GM18951 (cell line): ENCODE data around the gene SHROOM3.

Experiments used
- POLR2A ChIP-seq: IDR thresholded peaks from 4 replicates; pipeline ENCODE4 v1.6.1; 2011; ENCODE audit warnings: mild to moderate bottlenecking; ENCODE audit not compliant: insufficient read length, insufficient read depth; ENCODE audit errors: extremely low read depth
- in situ Hi-C: fragments of 300-500 bp; cut with MboI; formaldehyde crosslinking; loops from one replicate; pipeline ENCODE4 v1.12.0; 2022; ENCODE audit warnings: low sequenced_read_pairs, mixed read lengths, inconsistent platforms; ENCODE audit not compliant: unreplicated experiment

SHROOM3 gene

DNA sequence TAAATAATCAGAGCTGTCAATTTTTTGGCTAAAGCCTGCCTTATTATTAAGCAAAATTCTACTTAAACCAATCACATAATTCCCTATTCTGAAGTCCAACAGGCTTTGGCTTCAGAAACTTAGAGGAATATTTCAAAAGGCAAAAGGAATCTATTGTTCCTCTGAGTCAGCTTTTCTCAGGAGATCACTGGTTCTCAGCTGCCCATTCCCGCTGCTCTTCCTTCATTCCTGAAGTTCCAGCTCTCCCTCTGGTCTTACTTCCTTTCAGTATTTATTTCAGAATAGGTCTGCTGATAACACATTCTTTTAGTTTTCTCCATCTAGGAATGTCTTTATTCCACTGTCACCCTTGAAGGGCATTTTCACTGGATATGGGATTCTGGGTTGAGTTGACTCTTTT is 329.2 kb downstream of the SHROOM3 start:
- no peak for TF ChIP-seq POLR2A
- in situ Hi-C loops, result loop anchor here (25.0 kb wide), 1 partner anchor 448 kb away; no protein-coding TSS in a partner anchor

DNA sequence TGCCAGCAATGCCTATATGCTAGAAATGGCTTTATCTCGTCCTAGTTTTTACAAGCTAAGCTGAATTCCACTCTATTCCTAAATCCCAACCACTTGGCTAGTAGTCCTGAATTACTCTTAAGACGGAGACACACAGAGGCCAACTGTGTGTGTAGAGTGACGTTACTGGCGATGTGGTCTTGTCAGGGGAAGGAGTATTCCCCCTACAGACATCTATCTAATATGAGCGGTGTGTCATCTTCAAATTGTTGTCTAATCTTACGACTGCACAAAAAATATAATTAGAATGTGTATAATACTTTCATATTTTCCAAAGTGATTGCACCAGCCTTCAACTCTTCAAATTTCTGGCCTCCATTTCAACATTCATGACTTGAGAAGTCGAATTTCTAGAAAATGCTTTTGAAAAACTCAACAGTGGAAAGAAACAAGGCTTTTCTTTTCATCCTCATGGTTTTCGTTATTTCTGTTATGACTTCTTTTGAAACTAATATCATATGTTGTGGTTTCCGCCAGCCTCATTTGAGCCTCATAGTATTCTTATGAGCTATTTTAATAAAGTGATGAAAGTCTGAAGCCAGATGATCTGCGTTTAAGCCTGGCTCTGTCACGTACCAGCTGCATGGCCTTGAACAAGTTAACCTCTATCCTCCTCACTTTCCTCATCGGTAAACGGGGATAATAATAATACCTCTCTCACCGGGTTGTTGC is 330.6 kb downstream of the SHROOM3 start:
- in situ Hi-C loops, result loop anchor here (25.0 kb wide), 1 partner anchor 447 kb away; no protein-coding TSS in a partner anchor

DNA sequence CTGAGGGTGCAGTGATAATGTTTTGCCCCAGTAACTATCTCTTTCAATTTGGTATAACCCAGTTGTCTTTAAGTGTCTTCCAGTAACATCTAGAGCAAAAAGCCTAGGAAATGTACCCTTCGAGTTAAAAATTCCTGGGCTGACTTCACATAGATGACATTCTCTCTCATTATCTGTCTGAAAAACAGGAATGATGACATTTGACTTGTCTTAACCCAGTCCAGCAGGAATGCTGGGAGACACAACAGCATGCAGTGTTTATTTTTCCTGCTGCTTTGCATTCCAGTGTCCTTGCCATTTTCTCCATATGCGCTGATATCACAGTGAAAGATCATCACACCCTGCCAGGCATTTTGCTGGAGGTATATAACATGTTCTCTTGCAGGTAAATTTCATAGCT is 333.0 kb downstream of the SHROOM3 start:
- in situ Hi-C loops, result loop anchor here (25.0 kb wide), 1 partner anchor 444 kb away; no protein-coding TSS in a partner anchor
- no peak for TF ChIP-seq POLR2A

More for the DNA sequence above, 330.6 kb downstream of the SHROOM3 start:
- no peak for TF ChIP-seq POLR2A

DNA sequence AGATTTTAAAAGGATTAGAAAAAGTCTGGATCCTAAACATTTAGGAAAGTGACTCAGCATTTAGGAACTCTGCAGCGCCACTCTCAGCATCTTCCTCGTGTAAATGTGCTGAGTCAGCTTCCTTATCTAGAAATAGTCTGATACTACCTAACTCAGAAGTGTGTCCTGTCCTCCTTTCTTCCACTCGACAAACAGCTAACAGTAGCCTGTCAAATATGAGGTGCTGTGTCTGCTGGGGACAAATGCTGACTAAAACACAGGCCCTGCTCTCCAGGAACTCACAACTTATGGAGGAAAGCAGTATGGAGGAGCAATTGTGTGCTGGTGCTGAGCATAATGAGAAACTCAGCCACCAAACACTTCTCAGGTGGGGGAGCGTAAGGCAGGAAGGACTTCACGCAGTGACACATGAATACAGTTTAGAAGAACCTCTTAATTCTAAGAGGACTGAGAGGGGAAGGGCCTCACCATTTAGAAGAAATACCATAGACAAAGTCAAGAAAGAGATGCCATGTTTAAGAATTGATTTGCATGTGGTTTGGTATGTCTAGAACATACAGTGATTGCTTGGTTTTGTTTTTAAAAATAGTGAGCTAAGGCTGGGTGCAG is 337.6 kb downstream of the SHROOM3 start:
- in situ Hi-C loops, result loop anchor here (25.0 kb wide), 1 partner anchor 440 kb away; no protein-coding TSS in a partner anchor

DNA sequence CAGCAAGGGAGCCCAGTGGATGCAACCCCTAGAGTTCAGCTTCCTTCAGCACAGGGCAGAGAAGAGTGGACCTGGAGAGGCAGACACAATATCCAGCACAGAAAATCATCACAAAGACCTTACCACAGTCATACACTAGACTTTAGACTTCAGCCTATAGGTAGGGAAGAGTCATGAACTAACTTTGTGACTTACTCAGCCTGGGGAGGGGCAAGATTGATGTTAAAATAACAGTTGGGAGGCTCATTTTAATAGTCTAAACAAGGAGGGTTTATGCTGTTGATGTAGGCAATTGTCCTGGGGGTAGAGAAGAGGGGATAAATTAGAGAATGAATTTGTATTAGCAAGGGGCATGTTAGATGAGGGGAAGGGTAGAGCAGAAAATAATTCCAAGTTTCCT is 338.7 kb downstream of the SHROOM3 start:
- TF ChIP-seq POLR2A, result no peak
- in situ Hi-C loops, result loop anchor here (25.0 kb wide), 1 partner anchor 439 kb away; no protein-coding TSS in a partner anchor

More for the DNA sequence above, 337.6 kb downstream of the SHROOM3 start:
- TF ChIP-seq POLR2A, result no peak

DNA sequence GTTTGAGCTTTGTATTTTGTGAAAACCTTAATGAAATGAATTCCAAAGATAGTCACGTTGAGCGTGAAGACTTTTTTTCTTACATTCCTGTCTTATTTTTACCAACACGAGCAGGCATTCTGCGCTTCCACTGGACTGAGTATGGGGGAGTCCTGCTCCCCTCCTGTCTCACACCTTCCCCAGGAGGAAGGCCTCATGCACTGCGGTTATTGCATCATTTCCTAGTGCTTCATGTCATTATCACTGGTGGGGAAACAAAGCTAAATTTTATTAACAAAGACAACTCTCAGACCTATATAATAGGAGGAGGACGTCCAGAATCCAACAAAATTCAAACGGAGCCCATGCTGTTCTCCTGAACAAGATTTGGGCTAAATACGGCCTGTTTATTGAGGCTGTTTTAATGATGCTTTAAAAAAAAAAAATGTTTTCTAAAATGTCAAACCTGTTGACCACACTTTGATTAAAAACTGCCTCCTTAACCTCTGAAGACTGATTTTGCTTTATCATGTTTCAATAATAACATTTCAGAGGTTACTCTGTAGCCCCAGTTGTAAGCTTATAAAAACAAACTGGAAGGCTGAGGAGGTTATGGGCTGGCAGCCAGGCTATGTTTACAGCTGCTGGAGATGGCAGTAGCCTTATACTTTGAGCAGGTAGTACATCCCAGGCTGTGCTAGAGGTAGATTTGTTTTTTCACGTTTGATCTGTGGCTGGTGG is 344.9 kb downstream of the SHROOM3 start:
- no peak for TF ChIP-seq POLR2A
- in situ Hi-C loops, result no loop called here

DNA sequence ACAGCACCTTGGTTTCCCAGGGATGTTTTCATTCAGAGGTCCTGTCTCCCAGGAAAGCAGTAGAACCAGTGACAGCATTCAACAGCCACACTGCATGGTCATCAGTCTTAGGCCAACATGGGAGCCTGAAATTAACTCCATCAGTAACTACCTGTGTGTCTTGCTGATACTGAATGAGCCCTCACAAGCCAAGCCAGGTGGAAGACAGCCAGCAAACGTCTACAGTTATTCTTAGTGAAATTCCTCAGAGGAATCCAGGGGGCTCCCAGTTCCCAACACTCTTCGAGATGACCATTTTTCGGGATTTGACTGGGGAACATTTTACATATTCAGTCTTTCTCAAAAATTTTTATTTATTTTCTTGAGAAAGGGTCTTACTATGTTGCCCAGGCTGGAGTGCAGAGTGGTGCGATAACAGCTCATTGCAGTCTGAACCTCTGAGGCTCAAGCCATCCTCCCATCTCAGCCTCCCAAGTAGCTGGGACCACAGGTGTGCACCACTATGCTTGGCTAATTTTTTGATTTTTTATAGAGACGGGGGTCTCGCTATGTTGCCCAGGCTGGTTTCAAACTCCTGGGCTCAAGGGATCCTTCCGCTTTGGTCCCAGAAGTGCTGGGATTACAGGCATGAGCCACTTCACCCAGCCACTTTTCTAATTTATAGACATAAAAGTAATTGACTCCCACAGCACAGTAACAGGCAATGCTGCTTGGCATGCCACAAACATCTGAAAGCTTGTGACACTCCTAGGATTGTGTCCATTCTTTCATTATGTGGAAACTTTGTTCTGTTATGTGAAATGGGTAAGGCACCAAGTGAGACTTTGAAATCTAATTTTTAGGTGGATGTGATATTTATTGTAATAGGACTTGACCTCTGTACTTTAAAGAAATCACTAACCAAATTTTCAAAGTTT is 346.0 kb downstream of the SHROOM3 start:
- in situ Hi-C loops, result no loop called here
- no peak for TF ChIP-seq POLR2A

DNA sequence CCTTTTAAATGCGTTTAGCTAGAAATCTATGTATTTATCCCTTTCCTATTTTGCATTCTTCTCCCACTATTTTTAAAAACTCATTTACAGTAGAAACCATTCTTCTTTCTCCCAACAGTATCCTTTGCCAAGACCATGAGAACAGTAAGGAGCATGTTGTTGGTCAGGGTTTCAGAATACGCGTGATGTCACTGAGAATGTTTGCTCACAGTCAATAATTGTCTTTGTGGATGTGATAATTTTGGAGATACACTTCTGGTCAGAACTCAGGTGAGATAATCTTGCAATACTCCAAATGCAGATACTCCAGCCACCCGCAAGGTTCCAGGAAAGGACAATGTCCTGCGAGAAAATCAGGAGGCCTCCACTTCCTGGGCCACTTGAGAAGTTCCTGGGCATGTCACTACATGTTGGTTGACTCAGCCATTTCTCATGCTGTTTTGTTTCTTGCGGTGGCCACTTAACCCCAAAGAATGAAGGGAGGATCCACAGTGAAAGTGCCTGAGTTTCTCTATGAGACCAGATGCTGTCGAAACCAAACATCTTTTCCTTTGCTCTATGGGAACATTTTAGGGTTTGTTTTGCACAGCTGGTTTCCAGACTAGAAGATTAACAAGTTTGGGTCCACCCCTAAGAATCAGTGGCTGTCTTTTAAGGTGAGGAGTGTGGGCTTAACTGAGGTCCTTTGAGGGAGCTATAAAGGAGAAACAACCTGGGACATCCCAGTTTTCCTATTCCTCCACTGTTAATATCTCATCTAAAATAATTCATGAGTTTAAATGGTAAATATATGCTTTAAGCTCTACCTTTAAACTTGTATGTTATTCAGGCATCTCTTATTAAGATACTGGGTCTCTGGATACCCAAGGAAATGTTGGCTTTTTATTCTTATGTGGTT is 346.9 kb downstream of the SHROOM3 start:
- TF ChIP-seq POLR2A, result no peak
- in situ Hi-C loops, result no loop called here

DNA sequence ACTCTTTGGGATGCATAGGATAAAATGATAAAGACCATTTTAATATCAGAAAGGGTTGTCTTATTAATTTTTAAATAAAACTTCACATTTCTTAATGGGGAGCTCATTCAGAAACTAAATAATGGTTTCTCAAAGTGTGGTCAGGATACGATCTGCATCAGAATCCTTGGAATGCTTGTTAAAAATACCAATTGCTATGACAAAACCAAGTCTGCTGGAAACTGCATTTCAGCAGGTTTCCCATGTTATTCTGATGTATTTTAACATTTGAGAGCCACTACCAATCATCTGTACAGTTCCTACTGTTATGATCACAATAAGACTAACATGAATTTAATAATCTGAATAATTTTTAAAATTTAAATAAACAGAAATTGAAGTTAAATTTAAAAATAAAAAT is 347.8 kb downstream of the SHROOM3 start:
- TF ChIP-seq POLR2A, result no peak
- in situ Hi-C loops, result no loop called here

DNA sequence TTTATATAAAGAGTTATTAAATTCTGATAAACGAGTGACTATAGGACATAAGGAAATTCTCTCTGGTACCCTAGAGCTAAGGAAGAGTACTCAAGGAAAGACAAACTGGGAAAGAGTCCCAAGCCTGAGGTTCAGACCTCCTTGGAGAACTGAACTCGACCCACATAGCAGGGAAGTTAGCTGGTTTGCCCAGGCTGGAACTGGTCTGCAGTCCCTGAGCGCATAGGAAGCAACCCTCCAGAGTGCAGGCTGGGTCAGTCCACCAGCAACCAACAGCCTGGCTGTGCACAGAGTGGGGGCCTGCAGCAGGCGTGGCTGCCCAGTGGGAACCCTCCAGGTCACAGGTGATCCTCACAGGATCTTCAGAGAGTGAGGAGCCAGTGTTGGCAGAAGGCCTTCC is 348.8 kb downstream of the SHROOM3 start:
- no peak for TF ChIP-seq POLR2A
- in situ Hi-C loops, result no loop called here

DNA sequence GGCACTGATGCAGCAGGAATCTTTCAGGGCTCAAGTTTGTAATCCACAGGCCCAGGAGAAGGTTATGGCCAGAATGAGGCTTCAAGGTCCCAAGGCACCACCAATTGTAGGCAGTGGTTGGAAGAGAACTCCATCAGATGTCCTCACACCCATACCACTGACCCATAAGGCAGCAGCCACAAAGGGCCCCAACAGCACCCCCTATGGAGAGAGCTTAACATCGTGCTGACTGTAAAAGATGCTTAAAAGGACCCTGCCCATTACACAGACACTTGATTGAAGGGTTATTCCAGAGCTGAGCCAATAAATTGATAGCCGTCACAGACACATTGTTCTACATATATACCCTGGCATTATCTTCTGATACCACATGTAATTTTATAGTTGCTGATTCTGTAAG is 349.2 kb downstream of the SHROOM3 start:
- in situ Hi-C loops, result no loop called here
- no peak for TF ChIP-seq POLR2A

DNA sequence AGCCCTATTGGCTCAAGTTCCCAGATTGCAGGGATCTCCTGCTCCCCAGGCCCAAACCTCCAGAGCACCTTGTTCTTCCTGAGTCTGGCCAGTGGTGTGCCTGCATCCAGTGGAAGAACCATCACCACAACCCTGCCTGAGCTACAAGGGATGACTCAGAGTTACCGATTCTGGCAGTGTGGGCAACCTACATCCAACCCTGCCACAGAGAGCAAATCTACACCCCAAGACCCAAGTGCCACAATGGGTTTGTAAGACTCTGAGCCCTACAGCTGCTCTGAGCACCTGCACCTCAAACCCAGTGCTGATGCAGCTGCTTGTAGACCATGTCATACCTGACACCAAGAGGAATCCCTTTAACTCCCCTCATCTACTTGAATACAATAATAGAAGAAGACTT is 352.9 kb downstream of the SHROOM3 start:
- no peak for TF ChIP-seq POLR2A
- in situ Hi-C loops, result no loop called here
